ENCODE data around the gene TMEM198. TPM values are rescaled to one million over a fixed set of nuclear protein-coding genes. Genes with fewer than 3 reads are reported as not detected.
A peak's percentile ranks its signal among the peaks of the same experiment; 100 is the strongest.

Gene TMEM198
- total and polyA plus RNA-seq, 9 of the 15 experiments (the other 6 are each of a cell fraction or from before 2014, with no cell fraction given) = 0.03 to 3.8 (median 1.0) TPM

- ATAC-seq (peak; percentile 18), FAIRE-seq (peak; percentile 63), DNase-seq (ENCODE audit: extremely low read depth in 1 of 4, low spot score in 3 of 4) (peak in 2 of 4 experiments; percentile 21 to 63)
- Histone ChIP-seq H3K4me1 (replicated peaks in 1 of 2; ENCODE audit: control insufficient read depth in 2 of 2, insufficient read depth in 2 of 2, low read length in 2 of 2) (peaks cover 78 to 85% of the 10 kb centered on the region in 2 experiments), H3K79me2 (ENCODE audit: control insufficient read depth, insufficient read depth, low read length) (peaks cover 83% of the 10 kb centered on the region), H3K27ac (ENCODE audit: extremely low read depth, low read depth, low read length) (peak overlapping the region; percentile 71), H3K9ac (ENCODE audit: insufficient read depth in 1 of 2, low read depth in 2 of 2, low read length in 2 of 2) (peak overlapping the region; percentile 58 to 83), H3K9me1 (ENCODE audit: control insufficient read depth, insufficient read depth, low read length) (no peaks in the 10 kb centered on the region), H4K20me1 (replicated peaks; ENCODE audit: control insufficient read depth, insufficient read depth, low read length) (no peaks in the 10 kb centered on the region), H2AFZ (ENCODE audit: low read depth, low read length) (no peak overlapping the region), H3K9me3 (replicated peaks; ENCODE audit: control insufficient read depth, insufficient read depth, low read depth, low read length) (no peaks in the 10 kb centered on the region), H3K27me3 (ENCODE audit: control insufficient read depth in 2 of 2, insufficient read depth in 2 of 2, low read length in 2 of 2) (no peaks in the 10 kb centered on the region), H3K4me3 (no peak overlapping the region; the same call in 1 of the 2 replicates), H3K4me2 (ENCODE audit: insufficient read depth, low read length) (peak overlapping the region; percentile 74), H3K36me3 (ENCODE audit: control insufficient read depth, insufficient read depth, low read length) (peaks cover 30% of the 10 kb centered on the region; the same call in 2 of the 3 replicates)
- ChIA-PET CTCF (ENCODE audit: low intra/inter-chr PET ratio) (interaction anchor here (0.8 kb wide), 1 partner anchor 50 kb away, joined by 3 read pairs; no protein-coding TSS in a partner anchor), POLR2A (interaction anchor here (0.6 to 1.2 kb wide), 6 partner anchors 13 to 138 kb away, joined by 3 to 4 read pairs (median 4); partner anchors contain the start of gene GMPPA)
- WGBS (ENCODE audit: insufficient coverage, low coverage, missing lambda C conversion rate) = 18% methylated on average over 9 of the region's 11 CpGs
- no TSS peak for BruUV-seq (replicated peaks)
- in situ Hi-C loops (cut with MboI) = loop anchor here (5.0 to 10.0 kb wide), 2 partner anchors 34 to 52 kb away; no protein-coding TSS in a partner anchor
- intact Hi-C loops (cut with micrococcal nuclease) = loop anchor here (1.0 kb wide), 3 partner anchors 16 to 50 kb away; partner anchors contain the start of gene GMPPA
- TF ChIP-seq HDAC1 (IDR thresholded peaks at IDR 0.05) (0 out of 4 replicates have a peak, but pooled peaks of 1 of the 2 experiments have one; percentile 25), FOXA1 (IDR thresholded peaks at IDR 0.05; ENCODE audit: borderline replicate concordance) (no peak), MAZ (CRISPR knock-in tag; conservative IDR thresholded peaks at IDR 0.05 in 1 of 2, IDR thresholded peaks at IDR 0.05 in 1 of 2) (no peak), NR1H2 (CRISPR knock-in tag; IDR thresholded peaks at IDR 0.05) (no peak), OTX1 (CRISPR knock-in tag; IDR thresholded peaks at IDR 0.05) (0 out of 2 replicates have a peak, but pooled peaks have one; percentile 9), SREBF1 (IDR thresholded peaks at IDR 0.05; ENCODE audit: borderline replicate concordance, low read depth, low read length) (no peak), ZC3H8 (IDR thresholded peaks at IDR 0.05) (no peak), THAP7 (CRISPR knock-in tag; IDR thresholded peaks at IDR 0.05) (no peak), CAMTA2 (CRISPR knock-in tag; conservative IDR thresholded peaks at IDR 0.05) (no peak), PRDM10 (IDR thresholded peaks at IDR 0.05; ENCODE audit: partially characterized antibody) (peak; percentile 63), ZMIZ1 (IDR thresholded peaks at IDR 0.05; ENCODE audit: low read depth in 2 of 2, low read length in 2 of 2) (no peak), HLTF (IDR thresholded peaks at IDR 0.05) (peak; percentile 82; the same call in 1 of the 2 replicates), ZNF232 (CRISPR knock-in tag; IDR thresholded peaks at IDR 0.05) (no peak), NFRKB (IDR thresholded peaks at IDR 0.05; ENCODE audit: low read depth) (0 out of 2 replicates have a peak, but pooled peaks have one; percentile 19)
These were observed 17.3 kb upstream of the TMEM198 start for GRCh38 chr2:219526320-219527075.

All from K562 (cell line).